ENCODE measurements around the gene OXT.
"Not testable (repeated sequence)": the region's sequence is repeated elsewhere in the genome, so short reads cannot be mapped to it uniquely, and the experiment has no call there.

The OXT gene

GRCh38 chr20:3109350-3110302 lies 38.2 kb downstream of the OXT start:
- no peak for DNase-seq (ENCODE audit: low read depth)

- DNase-seq (ENCODE audit: low read depth) = no peak
Measured at GRCh38 chr20:3111507-3111906, 40.1 kb downstream of the OXT start.

GRCh38 chr20:3111995-3112394 lies 40.6 kb downstream of the OXT start:
- DNase-seq (ENCODE audit: low read depth) = no peak

- DNase-seq (ENCODE audit: low read depth) = no peak
Measured at GRCh38 chr20:3115190-3116107, 44.0 kb downstream of the OXT start.

- no peak for DNase-seq (ENCODE audit: low read depth)
Measured at GRCh38 chr20:3116341-3116740, 44.9 kb downstream of the OXT start.

- not testable (repeated sequence) for DNase-seq (ENCODE audit: low read depth)
Measured at GRCh38 chr20:3117839-3118379, 46.5 kb downstream of the OXT start.

GRCh38 chr20:3119044-3119443 lies 47.6 kb downstream of the OXT start:
- no peak for DNase-seq (ENCODE audit: low read depth)

GRCh38 chr20:3121271-3121911 lies 50.0 kb downstream of the OXT start:
- no peak for DNase-seq (ENCODE audit: low read depth)
